Activated CD4-positive, alpha-beta T cell treated with anti-CD3 and anti-CD28 coated beads for 4 hours (primary cell): Measurements from ENCODE around the gene BMPER.

Experiments used
- DNase-seq, 2 donors: peaks; one replicate each; pipeline ENCODE4 v3.0.0-alpha.2; 2020

BMPER gene

GRCh38 chr7:33923440-33924229 lies 18.3 kb downstream of the BMPER start:
- DNase-seq, result no peak

GRCh38 chr7:33926535-33926934 lies 21.2 kb downstream of the BMPER start:
- DNase-seq, result no peak

GRCh38 chr7:33928986-33929385 lies 23.6 kb downstream of the BMPER start:
- no peak for DNase-seq

- DNase-seq, result no peak
These were observed 26.9 kb downstream of the BMPER start for GRCh38 chr7:33932221-33932620.

- peak; percentile 37 to 53 for DNase-seq
These were observed 27.6 kb downstream of the BMPER start for GRCh38 chr7:33932832-33933468.

GRCh38 chr7:33933611-33934281 lies 28.4 kb downstream of the BMPER start:
- DNase-seq, result no peak

GRCh38 chr7:33934391-33934790 lies 29.1 kb downstream of the BMPER start:
- DNase-seq, result no peak

GRCh38 chr7:33936503-33936902 lies 31.2 kb downstream of the BMPER start:
- DNase-seq, result no peak

GRCh38 chr7:33937871-33938270 lies 32.5 kb downstream of the BMPER start:
- DNase-seq, result no peak

- DNase-seq, result no peak
These were observed 33.8 kb downstream of the BMPER start for GRCh38 chr7:33939121-33939520.

GRCh38 chr7:33940503-33940902 lies 35.2 kb downstream of the BMPER start:
- DNase-seq, result no peak

- no peak for DNase-seq
These were observed 36.1 kb downstream of the BMPER start for GRCh38 chr7:33941418-33941817.

- no peak for DNase-seq
These were observed 40.9 kb downstream of the BMPER start for GRCh38 chr7:33946094-33946699.

- no peak for DNase-seq
These were observed 44.8 kb downstream of the BMPER start for GRCh38 chr7:33950047-33950714.

- no peak for DNase-seq
These were observed 47.5 kb downstream of the BMPER start for GRCh38 chr7:33952824-33953223.

- DNase-seq, result no peak
These were observed 52.8 kb downstream of the BMPER start for GRCh38 chr7:33958104-33958503.

- DNase-seq, result no peak
These were observed 54.3 kb downstream of the BMPER start for GRCh38 chr7:33959676-33960075.

GRCh38 chr7:33961948-33962347 lies 56.6 kb downstream of the BMPER start:
- no peak for DNase-seq

GRCh38 chr7:33964417-33965182 lies 59.3 kb downstream of the BMPER start:
- DNase-seq, result no peak

GRCh38 chr7:33965183-33965744 lies 59.9 kb downstream of the BMPER start:
- no peak for DNase-seq

GRCh38 chr7:33968591-33968990 lies 63.3 kb downstream of the BMPER start:
- DNase-seq, result no peak

- no peak for DNase-seq
These were observed 65.2 kb downstream of the BMPER start for GRCh38 chr7:33970536-33970935.
